ENCODE data around the gene ENTREP1.

DNA sequence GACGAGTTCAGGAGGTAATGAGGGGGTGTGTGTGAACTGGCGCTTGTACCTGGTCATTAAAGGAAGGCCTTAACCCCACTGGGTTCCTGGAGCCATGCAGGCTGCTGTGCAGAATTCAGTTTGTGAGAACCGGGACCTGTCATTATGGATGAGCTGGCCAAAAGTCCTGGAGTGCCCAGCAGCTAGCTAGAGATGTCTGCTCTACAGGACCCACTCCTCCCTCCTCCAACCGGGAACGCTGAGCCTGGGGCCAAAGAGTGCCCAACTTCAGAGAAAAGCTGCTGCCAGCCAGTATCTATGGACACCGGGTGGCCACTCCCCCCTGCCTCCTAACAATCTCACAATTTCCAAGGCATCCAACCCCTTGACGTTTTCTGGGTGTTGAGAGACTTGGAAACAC, 1.2 kb downstream of the ENTREP1 start:
- TF ChIP-seq, protein P1, sequence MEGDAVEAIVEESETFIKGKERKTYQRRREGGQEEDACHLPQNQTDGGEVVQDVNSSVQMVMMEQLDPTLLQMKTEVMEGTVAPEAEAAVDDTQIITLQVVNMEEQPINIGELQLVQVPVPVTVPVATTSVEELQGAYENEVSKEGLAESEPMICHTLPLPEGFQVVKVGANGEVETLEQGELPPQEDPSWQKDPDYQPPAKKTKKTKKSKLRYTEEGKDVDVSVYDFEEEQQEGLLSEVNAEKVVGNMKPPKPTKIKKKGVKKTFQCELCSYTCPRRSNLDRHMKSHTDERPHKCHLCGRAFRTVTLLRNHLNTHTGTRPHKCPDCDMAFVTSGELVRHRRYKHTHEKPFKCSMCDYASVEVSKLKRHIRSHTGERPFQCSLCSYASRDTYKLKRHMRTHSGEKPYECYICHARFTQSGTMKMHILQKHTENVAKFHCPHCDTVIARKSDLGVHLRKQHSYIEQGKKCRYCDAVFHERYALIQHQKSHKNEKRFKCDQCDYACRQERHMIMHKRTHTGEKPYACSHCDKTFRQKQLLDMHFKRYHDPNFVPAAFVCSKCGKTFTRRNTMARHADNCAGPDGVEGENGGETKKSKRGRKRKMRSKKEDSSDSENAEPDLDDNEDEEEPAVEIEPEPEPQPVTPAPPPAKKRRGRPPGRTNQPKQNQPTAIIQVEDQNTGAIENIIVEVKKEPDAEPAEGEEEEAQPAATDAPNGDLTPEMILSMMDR (conservative IDR thresholded peaks at IDR 0.05), result no peak
- no peak for TF ChIP-seq EZH2 (IDR thresholded peaks at IDR 0.05; ENCODE audit: low read depth)
